Measurements from ENCODE around the gene SGSH. TPM values are rescaled to one million over a fixed set of nuclear protein-coding genes. Genes with fewer than 3 reads are reported as not detected.

SGSH gene
- total RNA-seq, 4 donors from 2014 or later = 26.1 to 50.5 (median 34.6) TPM

GRCh38 chr17:80171681-80172080 lies 48.5 kb downstream of the SGSH start:
- no peaks in the 10 kb centered on the region for H3K36me3 ChIP-seq
- no peak overlapping the region for H3K27ac ChIP-seq
- 86 to 89% methylated on average over 1 to 6 of the region's 7 CpGs for WGBS, 2 donors
- TF ChIP-seq EP300 (IDR thresholded peaks at IDR 0.05) = no peak
- TF ChIP-seq POLR2A (IDR thresholded peaks at IDR 0.05) = no peak
- TF ChIP-seq, protein P1, sequence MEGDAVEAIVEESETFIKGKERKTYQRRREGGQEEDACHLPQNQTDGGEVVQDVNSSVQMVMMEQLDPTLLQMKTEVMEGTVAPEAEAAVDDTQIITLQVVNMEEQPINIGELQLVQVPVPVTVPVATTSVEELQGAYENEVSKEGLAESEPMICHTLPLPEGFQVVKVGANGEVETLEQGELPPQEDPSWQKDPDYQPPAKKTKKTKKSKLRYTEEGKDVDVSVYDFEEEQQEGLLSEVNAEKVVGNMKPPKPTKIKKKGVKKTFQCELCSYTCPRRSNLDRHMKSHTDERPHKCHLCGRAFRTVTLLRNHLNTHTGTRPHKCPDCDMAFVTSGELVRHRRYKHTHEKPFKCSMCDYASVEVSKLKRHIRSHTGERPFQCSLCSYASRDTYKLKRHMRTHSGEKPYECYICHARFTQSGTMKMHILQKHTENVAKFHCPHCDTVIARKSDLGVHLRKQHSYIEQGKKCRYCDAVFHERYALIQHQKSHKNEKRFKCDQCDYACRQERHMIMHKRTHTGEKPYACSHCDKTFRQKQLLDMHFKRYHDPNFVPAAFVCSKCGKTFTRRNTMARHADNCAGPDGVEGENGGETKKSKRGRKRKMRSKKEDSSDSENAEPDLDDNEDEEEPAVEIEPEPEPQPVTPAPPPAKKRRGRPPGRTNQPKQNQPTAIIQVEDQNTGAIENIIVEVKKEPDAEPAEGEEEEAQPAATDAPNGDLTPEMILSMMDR (IDR thresholded peaks at IDR 0.05) = no peak
- H3K27me3 ChIP-seq = no peaks in the 10 kb centered on the region
- peaks cover 0 to 11% (median 0%) of the 10 kb centered on the region in 4 donors for H3K4me1 ChIP-seq
- H3K9me3 ChIP-seq = no peaks in the 10 kb centered on the region
- H3K4me3 ChIP-seq = no peak overlapping the region
- no peak for DNase-seq (ENCODE audit: low spot score in 2 of 2)

DNA sequence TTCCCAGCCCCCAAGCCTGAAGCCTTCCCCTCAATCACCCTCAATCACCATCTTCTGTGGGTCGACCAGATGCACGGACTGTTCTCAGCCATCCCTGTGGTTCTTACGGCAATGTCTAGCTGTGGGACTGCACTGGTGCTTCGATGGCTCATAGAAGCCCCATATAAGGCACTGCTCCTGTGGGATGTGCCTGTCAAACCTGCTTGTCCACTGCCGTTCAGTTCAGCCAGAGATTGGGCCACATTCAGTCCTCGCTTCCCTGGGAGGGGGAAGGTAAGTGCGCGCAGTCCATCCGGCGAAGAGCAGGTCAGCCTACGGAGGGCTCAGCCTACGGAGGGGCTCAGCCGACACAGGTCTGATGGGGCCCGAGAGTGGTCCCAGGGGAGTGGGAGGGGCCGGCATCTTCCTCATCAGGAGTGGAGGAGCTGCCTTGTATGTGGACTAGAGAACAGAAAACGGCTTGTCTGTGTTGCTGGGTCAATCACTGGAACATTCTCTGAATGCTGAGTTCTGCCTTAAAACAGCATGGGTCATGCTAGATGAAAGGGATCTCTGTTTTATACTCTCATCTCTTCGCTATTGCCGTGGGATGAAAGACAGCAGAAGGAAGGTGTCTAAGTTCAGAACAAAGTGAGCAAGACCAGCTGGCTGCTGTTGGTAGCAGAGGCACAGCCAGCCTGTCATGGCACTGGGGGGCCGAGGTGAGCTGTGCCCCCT lies 50.2 kb downstream of the SGSH start, which contains the start of gene CARD14:
TSS of gene CARD14 (plus strand) at position 247 of the 717 bp plus-strand sequence. CDS start 11,409 bp downstream, outside the sequence.
- Histone ChIP-seq H3K36me3 (no peaks in the 10 kb centered on the region), H3K4me3 (no peak within 1 kb of the TSS), H3K9me3 (no peaks in the 10 kb centered on the region), H3K4me1 (peaks cover 0 to 5% (median 0%) of the 10 kb centered on the region in 4 donors), H3K27ac (peak within 1 kb of the TSS in 1 of 4 donors; percentile 13), H3K27me3 (no peaks in the 10 kb centered on the region)
- no peak for TF ChIP-seq EP300 (IDR thresholded peaks at IDR 0.05)
- no peak for TF ChIP-seq POLR2A (IDR thresholded peaks at IDR 0.05)
- TF ChIP-seq, protein P1 (IDR thresholded peaks at IDR 0.05) = no peak
- WGBS, 2 donors = 62 to 64% methylated on average over 18 to 19 of the region's 19 CpGs
- DNase-seq (ENCODE audit: low spot score in 2 of 2) = no peak

GRCh38 chr17:80169107-80169506 lies 51.0 kb downstream of the SGSH start:
- TF ChIP-seq, protein P1 (IDR thresholded peaks at IDR 0.05) = no peak
- no peak for TF ChIP-seq POLR2A (IDR thresholded peaks at IDR 0.05)
- no peak for TF ChIP-seq EP300 (IDR thresholded peaks at IDR 0.05)
- 94% methylated on average over 5 of the region's 5 CpGs for WGBS, 2 donors
- H3K4me1 ChIP-seq = peaks cover 0 to 5% (median 0%) of the 10 kb centered on the region in 4 donors
- no peak overlapping the region for H3K4me3 ChIP-seq
- no peak for DNase-seq (ENCODE audit: low spot score in 2 of 2)
- H3K27ac ChIP-seq = no peak overlapping the region
- H3K27me3 ChIP-seq = no peaks in the 10 kb centered on the region
- no peaks in the 10 kb centered on the region for H3K9me3 ChIP-seq
- no peaks in the 10 kb centered on the region for H3K36me3 ChIP-seq

DNA sequence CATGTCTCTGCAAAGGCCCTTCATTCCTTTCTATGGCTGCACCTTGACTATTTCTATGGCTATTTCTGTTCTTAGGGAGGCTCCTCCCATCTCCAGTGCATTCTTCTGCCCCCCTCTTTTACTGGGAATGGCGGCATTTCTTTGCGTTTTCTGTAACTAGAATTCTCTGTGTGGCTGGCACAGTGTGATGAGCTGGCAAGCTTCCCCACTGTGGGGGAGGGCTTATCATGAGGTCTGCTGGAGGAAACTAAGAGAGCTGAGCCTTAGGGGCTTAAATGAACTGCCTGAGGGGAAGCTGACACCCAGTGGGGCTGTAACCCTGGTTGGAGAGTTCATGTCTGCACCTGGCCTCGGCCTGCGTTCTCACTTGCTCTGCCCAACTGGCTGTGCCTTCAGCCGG lies 51.8 kb downstream of the SGSH start:
- H3K9me3 ChIP-seq = no peaks in the 10 kb centered on the region
- no peaks in the 10 kb centered on the region for H3K27me3 ChIP-seq
- no peak for DNase-seq (ENCODE audit: low spot score in 2 of 2)
- H3K4me1 ChIP-seq = peaks cover 0 to 5% (median 0%) of the 10 kb centered on the region in 4 donors
- no peaks in the 10 kb centered on the region for H3K36me3 ChIP-seq
- peak overlapping the region in 1 of 4 donors; percentile 20 for H3K27ac ChIP-seq
- no peak overlapping the region for H3K4me3 ChIP-seq
- WGBS, 2 donors = 45 to 64% methylated on average over 5 of the region's 5 CpGs
- TF ChIP-seq, protein P1 (IDR thresholded peaks at IDR 0.05) = no peak
- no peak for TF ChIP-seq EP300 (IDR thresholded peaks at IDR 0.05)
- no peak for TF ChIP-seq POLR2A (IDR thresholded peaks at IDR 0.05)

DNA sequence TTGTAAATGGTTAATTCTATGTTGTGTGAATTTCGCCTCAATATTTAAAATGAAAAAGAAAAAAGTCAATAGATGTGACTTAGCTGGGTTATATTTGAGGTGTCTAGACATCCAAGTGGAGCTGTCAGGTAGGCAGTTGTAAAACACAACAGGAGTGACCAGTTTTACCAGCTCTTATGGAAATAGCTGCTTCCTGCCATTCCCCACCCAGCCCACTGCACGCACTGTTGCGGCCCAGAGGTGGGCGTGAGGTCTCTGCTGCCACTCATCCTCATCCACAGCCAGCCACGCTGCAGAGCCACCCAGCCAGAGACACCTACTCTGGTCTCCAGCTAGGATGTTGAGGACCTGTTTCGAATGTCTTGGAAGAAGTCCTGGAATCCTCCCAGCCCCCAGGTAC lies 53.7 kb downstream of the SGSH start:
- H3K9me3 ChIP-seq = no peaks in the 10 kb centered on the region
- H3K36me3 ChIP-seq = no peaks in the 10 kb centered on the region
- TF ChIP-seq EP300 (IDR thresholded peaks at IDR 0.05) (no peak), POLR2A (IDR thresholded peaks at IDR 0.05) (no peak)
- TF ChIP-seq, protein P1 (IDR thresholded peaks at IDR 0.05) = no peak
- H3K27ac ChIP-seq = no peak overlapping the region
- WGBS, 2 donors = 85% methylated on average over 6 of the region's 6 CpGs
- H3K4me3 ChIP-seq = no peak overlapping the region
- DNase-seq (ENCODE audit: low spot score in 2 of 2) = no peak
- H3K4me1 ChIP-seq = peaks cover 0 to 5% (median 0%) of the 10 kb centered on the region in 4 donors
- H3K27me3 ChIP-seq = no peaks in the 10 kb centered on the region

Measured in tibial nerve (tissue), 4 donors.